Neural crest cell (in vitro differentiated cells): Measurements from ENCODE around the gene RALGDS. TPM values are rescaled to one million over a fixed set of nuclear protein-coding genes. Genes with fewer than 3 reads are reported as not detected.
"Not testable (repeated sequence)": the region's sequence is repeated elsewhere in the genome, so short reads cannot be mapped to it uniquely, and the experiment has no call there.

ENCODE experiments used
- DNase-seq: peaks from one replicate; pipeline ENCODE4 v3.0.0; 2021; ENCODE audit warnings: low read depth, mixed read lengths, low spot score
- H3K27ac Mint-ChIP-seq: one replicate; pipeline ENCODE4 v1.8.0; 2021; ENCODE audit warnings: mild to moderate bottlenecking, mixed read lengths; ENCODE audit not compliant: unreplicated experiment
- H3K27me3 Mint-ChIP-seq: 2 replicates; pipeline ENCODE4 v1.8.0; 2021; ENCODE audit warnings: low read depth, mild to moderate bottlenecking, mixed read lengths
- H3K36me3 Mint-ChIP-seq: 2 replicates; pipeline ENCODE4 v1.8.0; 2021; ENCODE audit warnings: low read depth, mild to moderate bottlenecking, mixed read lengths
- H3K4me1 Mint-ChIP-seq: 2 replicates; pipeline ENCODE4 v1.8.0; 2021; ENCODE audit warnings: mixed read lengths
- H3K4me3 Mint-ChIP-seq: one replicate; pipeline ENCODE4 v1.8.0; 2021; ENCODE audit warnings: mild to moderate bottlenecking, mixed read lengths
- H3K9me3 Mint-ChIP-seq: 2 replicates; pipeline ENCODE4 v1.8.0; 2021; ENCODE audit warnings: mixed read lengths
- total RNA-seq: library from RNA; stranded (reverse); gene quantifications from 2 replicates; pipeline ENCODE4 v1.2.1, GENCODE V29; 2021
- TF ChIP-seq, protein P1 (sequence below): fragments of 200-600 bp; sonication (generic); conservative IDR thresholded peaks from 2 replicates; pipeline ENCODE4 v1.5.0; 2021; ENCODE audit warnings: antibody characterized with exemption, mild to moderate bottlenecking

Gene RALGDS
- total RNA-seq, 1 donor from 2014 or later: 73.8 TPM

DNA sequence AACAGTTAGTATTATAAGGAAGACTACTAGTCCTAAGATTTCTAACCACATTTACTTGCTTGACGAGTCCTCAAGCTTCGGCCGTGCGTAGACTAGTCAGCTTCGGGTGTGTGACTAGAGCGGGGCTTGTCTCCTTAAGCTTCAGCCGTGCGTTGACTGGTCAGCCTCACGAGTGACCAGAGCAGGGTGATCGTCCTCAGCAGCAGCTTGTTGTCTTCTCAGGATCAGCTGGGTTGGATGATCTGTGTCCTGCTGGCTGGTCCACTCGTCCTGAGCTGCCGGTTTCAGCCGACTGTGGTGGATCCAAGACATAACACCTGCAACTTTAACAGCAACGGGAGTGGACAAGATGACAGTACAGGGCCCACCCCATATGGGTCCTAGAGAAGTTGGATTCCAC is 42.6 kb downstream of the RALGDS start:
- DNase-seq: no peak
- no peaks in the 10 kb centered on the region for H3K9me3 Mint-ChIP-seq
- no peak overlapping the region for H3K4me3 Mint-ChIP-seq
- no peaks in the 10 kb centered on the region for H3K27me3 Mint-ChIP-seq
- TF ChIP-seq, protein P1, sequence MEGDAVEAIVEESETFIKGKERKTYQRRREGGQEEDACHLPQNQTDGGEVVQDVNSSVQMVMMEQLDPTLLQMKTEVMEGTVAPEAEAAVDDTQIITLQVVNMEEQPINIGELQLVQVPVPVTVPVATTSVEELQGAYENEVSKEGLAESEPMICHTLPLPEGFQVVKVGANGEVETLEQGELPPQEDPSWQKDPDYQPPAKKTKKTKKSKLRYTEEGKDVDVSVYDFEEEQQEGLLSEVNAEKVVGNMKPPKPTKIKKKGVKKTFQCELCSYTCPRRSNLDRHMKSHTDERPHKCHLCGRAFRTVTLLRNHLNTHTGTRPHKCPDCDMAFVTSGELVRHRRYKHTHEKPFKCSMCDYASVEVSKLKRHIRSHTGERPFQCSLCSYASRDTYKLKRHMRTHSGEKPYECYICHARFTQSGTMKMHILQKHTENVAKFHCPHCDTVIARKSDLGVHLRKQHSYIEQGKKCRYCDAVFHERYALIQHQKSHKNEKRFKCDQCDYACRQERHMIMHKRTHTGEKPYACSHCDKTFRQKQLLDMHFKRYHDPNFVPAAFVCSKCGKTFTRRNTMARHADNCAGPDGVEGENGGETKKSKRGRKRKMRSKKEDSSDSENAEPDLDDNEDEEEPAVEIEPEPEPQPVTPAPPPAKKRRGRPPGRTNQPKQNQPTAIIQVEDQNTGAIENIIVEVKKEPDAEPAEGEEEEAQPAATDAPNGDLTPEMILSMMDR: no peak
- no peaks in the 10 kb centered on the region for H3K36me3 Mint-ChIP-seq
- H3K27ac Mint-ChIP-seq: no peak overlapping the region
- no peaks in the 10 kb centered on the region for H3K4me1 Mint-ChIP-seq

DNA sequence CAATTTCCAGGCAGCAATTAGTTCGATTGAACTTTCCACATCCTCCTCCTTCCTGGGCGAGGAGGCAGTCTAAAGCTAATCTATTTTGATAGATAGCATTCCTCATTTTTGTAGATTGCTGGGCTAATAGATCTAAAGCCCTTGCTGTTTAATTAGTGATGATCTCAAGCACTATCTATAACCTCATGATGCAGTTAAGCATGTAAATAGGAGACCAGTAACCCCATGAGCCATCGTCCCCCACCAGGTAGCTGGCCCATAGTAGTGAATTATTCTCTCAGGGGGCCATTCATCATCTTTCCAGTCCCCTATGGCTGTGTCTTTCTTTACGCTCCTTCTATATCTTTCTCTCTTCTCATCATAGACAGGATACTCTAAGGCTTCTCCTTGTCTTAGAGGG is 44.3 kb downstream of the RALGDS start:
- H3K27me3 Mint-ChIP-seq: no peaks in the 10 kb centered on the region
- TF ChIP-seq, protein P1: no peak
- no peak overlapping the region for H3K4me3 Mint-ChIP-seq
- peaks cover 2% of the 10 kb centered on the region for H3K36me3 Mint-ChIP-seq
- H3K4me1 Mint-ChIP-seq: no peaks in the 10 kb centered on the region
- no peaks in the 10 kb centered on the region for H3K9me3 Mint-ChIP-seq
- H3K27ac Mint-ChIP-seq: no peak overlapping the region
- DNase-seq: no peak

DNA sequence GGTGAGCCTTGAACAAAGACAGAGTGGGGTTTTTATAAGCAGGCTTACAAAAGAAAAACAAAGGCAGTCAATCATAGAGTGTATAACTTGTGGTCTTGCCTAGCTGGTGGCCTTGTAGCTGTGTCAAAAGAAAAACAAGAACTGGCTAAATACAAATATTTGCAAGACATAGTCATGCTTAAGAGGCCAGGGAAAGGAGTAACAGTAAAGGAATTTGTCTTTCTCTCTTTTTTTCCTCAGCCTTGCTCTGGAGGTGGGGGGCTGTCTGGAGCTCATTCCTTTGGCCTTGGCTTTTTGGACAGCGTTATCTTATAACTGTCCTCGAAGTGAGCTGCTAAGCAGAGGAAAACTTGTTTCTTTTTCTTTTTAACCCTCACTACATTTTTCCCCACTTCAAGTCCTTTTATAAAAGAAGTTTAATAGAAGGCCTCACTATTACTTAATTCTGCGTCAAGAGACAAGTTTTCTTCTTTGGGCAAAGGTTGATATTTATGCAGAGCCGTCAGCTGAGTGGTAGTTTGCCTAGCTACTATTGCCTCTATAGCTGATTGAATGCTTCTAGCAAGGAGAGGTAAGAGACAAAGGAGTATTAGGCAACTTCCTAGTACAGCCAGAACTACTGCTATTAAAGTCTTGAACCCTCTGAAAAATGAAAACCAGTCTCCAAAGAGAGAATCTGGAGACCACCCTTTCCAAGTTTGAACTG is 45.0 kb downstream of the RALGDS start:
- TF ChIP-seq, protein P1: no peak
- no peak overlapping the region for H3K27ac Mint-ChIP-seq
- H3K4me1 Mint-ChIP-seq: no peaks in the 10 kb centered on the region
- H3K9me3 Mint-ChIP-seq: no peaks in the 10 kb centered on the region
- H3K27me3 Mint-ChIP-seq: no peaks in the 10 kb centered on the region
- DNase-seq: no peak
- H3K36me3 Mint-ChIP-seq: peaks cover 3% of the 10 kb centered on the region
- no peak overlapping the region for H3K4me3 Mint-ChIP-seq

DNA sequence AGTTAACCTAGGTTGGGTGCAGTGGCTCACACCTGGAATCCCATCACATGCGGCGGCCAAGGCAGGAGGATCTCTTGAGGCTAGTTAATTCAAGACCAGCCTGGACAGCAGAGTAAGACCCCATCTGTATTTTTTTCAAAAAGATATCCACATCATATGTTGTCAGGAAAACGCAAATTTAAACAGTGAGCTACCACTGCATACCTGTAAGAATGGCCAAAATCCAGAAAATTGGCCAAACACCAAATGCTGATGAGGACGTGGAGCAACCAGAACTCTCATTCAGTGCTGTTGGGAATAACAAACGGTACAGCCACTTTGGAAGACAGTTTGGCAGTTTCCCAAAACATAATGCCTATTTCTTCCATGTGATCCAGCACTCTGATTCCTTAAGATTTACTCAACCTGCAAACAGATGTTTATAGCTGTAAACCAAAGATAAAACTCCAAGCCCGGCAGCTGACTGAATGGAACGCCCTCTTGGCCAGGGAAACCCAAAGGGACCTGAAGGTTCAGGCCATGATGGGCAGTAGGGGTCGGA is 46.9 kb downstream of the RALGDS start:
- H3K27ac Mint-ChIP-seq: peak overlapping the region; percentile 50
- TF ChIP-seq, protein P1: no peak

DNA sequence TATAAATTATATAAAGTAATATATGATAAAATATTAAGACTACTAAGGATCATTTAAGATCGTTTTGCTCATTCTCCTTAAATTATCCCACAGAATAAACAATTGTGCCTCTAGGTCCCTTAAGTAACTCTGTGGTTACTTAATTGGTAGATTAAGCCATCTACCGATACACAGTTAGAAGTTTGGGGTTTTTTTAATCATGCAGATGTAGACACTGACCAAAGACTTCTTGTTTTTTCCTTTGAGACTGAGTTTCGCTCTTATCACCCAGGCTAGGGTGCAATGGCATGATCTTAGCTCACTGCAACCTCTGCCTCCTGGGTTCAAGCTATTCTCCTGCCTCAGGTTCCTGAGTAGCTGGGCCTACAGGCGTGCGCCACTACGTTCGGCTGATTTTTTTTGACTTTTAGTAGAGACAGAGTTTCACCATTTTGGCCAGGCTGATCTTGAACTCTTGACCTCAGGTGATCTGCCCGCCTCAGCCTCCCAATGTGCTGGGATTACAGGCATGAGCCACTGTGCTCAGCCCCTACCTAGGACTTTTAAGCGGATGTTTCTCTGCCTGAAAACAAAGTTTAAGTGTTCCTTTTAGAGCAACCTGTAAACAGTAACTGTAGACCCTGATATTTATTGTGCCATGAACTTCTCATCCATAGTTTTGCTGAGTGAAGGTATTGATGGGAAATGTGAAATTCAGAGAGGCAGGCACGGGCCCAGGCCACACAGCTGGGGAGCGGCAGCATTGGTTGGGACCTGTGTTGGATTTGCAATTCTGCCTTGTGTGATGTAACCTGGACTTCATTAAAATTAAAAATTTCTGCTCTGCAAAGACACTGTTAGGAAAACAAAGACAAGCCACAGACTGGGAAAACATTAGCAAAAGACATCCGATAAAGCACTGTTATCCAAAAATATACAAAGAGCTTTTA is 47.7 kb downstream of the RALGDS start:
- Mint-ChIP-seq H3K4me1 (no peaks in the 10 kb centered on the region), H3K36me3 (peaks cover 3% of the 10 kb centered on the region), H3K27me3 (no peaks in the 10 kb centered on the region), H3K4me3 (no peak overlapping the region), H3K27ac (no peak overlapping the region), H3K9me3 (no peaks in the 10 kb centered on the region)
- DNase-seq: no peak
- TF ChIP-seq, protein P1: no peak

More for the DNA sequence above, 46.9 kb downstream of the RALGDS start:
- Mint-ChIP-seq H3K36me3 (peaks cover 3% of the 10 kb centered on the region), H3K9me3 (no peaks in the 10 kb centered on the region), H3K27me3 (no peaks in the 10 kb centered on the region), H3K4me3 (no peak overlapping the region), H3K4me1 (no peaks in the 10 kb centered on the region)
- DNase-seq: no peak

DNA sequence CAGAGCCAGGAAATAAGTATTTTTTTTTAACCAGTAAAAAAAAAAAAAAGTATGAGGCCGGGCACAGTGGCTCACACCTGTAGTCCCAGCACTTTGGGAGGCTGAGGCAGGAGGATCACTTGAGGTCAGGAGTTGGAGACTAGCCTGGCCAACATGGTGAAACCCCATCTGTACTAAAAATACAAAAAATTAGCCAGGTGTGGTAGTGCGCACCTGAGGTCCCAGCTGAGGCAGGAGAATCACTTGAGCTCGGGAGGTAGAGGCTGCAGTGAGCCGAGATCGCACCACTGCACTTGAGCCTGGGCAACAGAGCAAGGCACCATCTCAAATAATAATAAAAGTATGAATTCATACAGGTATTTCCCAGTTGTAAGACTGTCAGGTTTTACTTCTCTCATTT is 48.8 kb downstream of the RALGDS start:
- H3K27me3 Mint-ChIP-seq, DNase-seq, H3K9me3 Mint-ChIP-seq, H3K27ac Mint-ChIP-seq, H3K4me3 Mint-ChIP-seq, H3K36me3 Mint-ChIP-seq, H3K4me1 Mint-ChIP-seq: not testable (repeated sequence)
